Activated CD8-positive, alpha-beta memory T cell treated with anti-CD3 and anti-CD28 coated beads for 36 hours (primary cell): Measurements from ENCODE around the gene LHCGR. TPM values are rescaled to one million over a fixed set of nuclear protein-coding genes. Genes with fewer than 3 reads are reported as not detected.
"Not testable (repeated sequence)": the region's sequence is repeated elsewhere in the genome, so short reads cannot be mapped to it uniquely, and the experiment has no call there.

Source experiments
- CTCF ChIA-PET: fragments of 350-600 bp; sonication (Branson Sonifier 250); formaldehyde crosslinking; loops from one replicate; lab custom pipeline; 2021; ENCODE audit warnings: antibody characterized with exemption; lab: Charles Lee
- POLR2A ChIA-PET: fragments of 350-600 bp; sonication (Branson Sonifier 250); formaldehyde crosslinking; loops from one replicate; lab custom pipeline; 2021; ENCODE audit warnings: antibody characterized with exemption; lab: Charles Lee
- total RNA-seq, 2 experiments: library from RNA; stranded (reverse); gene quantifications; one replicate each; pipeline ENCODE4 v1.2.3, GENCODE V29; 2021

Gene LHCGR
- total RNA-seq, 2 experiments from 2014 or later, result not detected

DNA sequence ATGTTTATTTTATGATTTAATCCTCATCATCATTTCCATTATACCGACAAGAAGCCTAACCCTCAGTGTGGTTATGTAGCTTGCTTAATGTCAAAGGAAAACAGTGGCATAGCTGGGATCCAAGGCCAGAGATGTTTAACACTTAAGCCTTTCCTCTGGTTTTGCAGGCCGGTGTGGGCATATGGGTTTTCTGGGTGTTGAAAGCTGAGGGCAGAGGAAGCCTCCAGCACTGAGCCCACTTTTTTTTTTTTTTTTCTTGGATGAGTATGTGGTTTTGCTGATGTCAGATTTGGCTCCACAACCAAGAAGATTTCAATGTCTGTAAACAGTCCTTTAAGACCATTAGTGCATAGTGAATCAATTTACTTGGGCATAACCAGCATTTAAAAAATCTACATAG, 41.3 kb downstream of the LHCGR start:
- CTCF ChIA-PET, result no interaction called here
- POLR2A ChIA-PET, result no interaction called here

DNA sequence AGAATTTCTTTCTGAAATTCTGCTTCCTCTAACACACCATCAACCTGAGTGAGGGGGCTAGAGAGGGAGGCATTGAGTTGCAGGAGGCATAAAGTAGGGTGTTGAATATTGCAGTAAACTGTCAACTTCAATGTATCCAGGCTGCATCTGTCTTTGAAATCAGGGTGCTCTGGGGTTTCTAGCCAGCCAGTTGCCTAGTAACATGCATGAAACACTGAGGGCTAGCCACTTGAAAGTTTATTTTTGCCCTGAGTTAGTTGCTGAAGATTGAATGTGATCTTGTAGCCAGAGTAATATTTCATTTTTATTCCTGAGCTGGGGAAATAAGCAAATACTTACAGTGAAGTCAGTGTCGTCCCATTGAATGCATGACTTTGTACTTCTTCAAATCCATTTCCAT, 41.9 kb downstream of the LHCGR start:
- POLR2A ChIA-PET, result no interaction called here
- CTCF ChIA-PET, result no interaction called here

DNA sequence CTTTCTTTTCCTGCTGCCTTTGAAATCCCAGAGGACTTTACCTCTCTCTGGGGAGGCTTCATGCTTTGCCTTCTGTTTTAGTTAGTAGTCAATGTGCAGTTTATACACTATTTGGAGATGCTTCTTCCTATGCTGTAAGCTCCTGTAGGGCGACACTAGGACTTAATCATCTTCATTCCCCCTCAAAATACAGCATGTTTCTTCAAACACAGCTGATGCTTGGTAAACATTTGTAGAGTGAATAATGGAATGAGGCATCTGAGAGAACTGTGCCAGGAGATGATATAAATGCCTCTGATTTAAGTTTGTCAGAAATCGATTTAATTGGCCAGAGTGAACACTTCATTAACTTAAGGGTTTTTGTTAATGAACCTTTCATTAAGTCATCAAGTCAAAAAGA, 43.4 kb downstream of the LHCGR start:
- CTCF ChIA-PET, result no interaction called here

DNA sequence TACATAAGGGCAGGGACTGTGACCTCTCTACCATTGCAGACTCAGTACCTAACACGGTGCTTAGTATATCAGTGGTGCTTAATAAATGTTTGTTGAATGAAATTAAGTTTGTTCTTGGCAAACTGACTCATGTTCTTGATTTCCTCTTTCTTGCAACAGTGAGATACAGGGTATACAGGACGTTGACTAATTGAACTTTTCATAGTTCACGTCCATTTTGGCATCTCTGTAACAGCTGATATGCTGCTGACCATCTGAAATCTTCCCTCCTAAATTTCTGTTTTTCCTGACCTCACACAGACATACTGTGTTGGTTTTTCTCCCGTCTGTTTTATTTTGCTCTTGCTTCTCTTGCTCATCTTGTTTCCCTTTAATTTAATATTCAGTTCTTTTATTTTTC, 44.2 kb downstream of the LHCGR start:
- ChIA-PET POLR2A (no interaction called here), CTCF (no interaction called here)

More for the DNA sequence above, 43.4 kb downstream of the LHCGR start:
- POLR2A ChIA-PET, result no interaction called here

DNA sequence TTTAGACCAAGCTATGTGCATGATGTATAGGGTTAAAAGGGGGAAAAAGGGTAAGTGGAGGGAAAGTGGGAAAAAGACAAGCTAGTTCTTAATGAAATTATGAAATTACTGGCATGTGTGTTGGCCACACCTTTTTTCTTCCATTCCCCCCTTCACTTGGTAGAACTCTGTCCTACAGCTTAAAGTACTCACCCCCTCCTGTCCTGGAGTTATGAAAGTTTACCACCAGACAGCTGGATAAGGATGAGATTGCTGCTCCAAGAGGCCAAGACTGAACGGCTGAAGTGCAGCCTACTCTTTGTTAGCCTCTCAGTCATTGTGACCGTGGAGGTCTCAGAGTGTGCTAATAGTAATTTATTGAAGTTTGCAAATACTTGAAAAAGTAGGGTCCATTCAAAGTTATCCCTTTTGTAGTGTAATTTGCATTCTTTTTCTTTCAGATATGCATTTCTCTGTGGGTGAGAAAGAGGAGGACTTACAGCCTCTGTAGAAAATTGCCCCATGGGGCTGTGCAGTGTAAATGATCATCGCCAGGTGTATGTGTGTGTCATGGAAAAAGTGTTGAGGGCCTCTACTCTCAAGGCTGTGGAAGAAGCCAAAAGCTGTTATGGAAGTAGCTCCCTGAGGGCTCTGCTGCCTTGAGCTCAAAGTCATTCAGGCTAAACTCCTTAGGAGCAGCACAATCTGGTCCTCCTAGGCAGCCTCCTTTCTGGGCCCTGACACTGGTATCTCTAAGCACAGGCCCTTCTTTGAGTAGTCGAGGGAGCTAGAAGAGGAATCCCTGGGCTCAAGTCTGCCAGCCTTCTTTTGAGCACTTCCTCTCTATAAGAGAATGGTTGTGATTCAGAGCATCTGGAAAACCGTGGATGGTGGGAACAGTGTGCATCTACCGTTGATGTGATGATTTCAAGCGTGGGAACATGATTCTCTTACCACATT, 46.2 kb downstream of the LHCGR start:
- POLR2A ChIA-PET, result no interaction called here

DNA sequence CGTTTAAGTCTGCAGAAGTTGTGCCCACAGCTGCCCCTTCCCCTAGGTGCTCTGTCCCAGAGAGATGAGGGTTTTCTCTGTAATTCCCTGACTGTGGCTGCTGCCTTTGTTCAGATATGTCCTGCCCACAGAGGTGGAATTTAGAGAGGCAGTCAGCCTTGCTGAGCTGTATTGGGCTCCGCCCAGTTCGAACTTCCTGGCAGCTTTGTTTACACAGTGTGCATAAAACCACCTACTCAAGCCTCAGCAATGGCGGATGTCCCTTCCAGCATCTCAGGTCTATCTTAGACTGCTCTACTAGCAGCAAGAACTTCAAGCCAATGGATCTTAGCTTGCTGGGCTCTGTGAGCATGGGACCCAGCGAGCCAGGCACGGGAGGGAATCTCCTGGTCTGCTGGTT, 48.1 kb downstream of the LHCGR start:
- CTCF ChIA-PET, result no interaction called here

More for the DNA sequence above, 46.2 kb downstream of the LHCGR start:
- CTCF ChIA-PET, result no interaction called here

DNA sequence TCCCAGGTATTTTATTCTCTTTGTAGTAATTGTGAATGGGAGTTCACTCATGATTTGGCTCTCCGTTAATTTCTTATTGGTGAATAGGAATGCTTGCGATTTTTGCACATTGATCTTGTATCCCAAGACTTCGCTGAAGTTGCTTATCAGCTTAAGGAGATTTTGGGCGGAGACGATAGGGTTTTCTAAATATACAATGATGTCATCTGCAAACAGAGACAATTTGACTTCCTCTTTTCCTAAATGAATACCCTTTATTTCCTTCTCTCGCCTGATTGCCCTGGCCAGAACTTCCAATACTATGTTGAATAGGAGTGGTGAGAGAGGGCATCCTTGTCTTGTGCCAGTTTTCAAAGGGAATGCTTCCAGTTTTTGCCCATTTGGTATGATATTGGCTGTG, 51.9 kb downstream of the LHCGR start:
- CTCF ChIA-PET, POLR2A ChIA-PET: not testable (repeated sequence)

More for the DNA sequence above, 48.1 kb downstream of the LHCGR start:
- POLR2A ChIA-PET, result no interaction called here

DNA sequence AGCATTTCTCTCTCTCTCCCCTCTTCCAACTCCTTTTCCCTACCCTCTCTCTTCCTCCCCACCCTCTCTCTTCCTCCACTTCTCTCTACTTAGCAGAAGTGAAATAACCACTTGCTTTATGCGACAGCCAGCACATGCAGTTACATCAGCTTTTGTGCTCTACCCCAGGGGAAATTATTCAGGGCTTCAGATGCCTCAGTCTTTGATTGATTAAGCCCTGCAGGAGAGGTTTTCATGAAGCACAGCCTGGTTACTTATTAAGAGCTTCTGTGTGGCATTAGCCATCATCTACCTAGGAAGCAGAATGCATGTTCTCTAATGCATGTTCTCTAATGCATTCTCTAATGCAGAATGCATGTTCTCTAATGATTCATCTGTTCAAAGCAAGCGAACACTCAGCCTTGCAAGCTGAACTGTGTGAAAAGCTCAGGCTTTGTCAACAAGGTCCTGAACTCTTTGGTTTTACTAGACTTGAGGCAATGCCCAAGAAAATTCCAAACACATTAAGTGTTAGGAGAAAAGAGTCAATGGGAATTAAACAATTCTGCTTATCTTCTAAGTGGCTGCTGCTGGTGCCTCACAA, 56.1 kb downstream of the LHCGR start:
- CTCF ChIA-PET, result no interaction called here
- POLR2A ChIA-PET, result no interaction called here

DNA sequence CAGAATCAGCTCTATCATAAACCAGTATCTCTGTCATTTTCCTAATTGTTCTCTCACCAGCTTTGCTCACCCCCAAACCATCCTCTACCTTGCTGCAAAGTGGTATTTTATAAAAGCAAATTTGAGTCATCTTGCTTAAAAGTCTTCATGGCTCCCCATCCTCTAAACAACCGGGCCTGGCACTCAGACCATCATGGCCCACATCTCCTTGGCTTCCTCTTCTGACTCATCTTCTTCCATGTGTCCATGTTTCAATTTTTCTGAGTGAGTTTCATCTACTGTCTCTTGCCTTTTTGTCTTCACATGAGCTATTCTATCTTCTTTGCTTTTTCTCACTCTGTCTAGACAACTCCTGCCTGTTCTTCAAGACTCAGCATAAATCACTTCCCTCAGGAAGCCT, 58.6 kb downstream of the LHCGR start:
- POLR2A ChIA-PET, result no interaction called here

DNA sequence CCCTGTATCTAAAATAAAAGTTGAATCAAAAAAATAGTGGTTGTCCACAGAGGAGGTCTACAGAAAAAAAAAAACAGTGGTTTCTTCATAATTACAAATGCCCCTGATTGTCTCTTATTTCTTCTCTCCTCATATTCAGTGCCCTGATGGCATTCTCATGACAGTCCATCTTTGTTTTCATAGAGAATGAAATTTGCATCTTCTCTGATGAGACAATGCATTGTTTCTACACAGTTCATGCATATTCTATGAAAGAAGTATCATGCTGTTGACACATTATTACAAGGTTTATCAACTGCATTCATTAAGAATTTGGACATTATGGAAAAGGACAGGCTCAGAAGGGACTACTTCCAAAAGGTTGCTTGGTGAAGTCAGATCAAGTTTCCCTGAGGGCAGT, 59.5 kb downstream of the LHCGR start:
- ChIA-PET POLR2A (no interaction called here), CTCF (no interaction called here)

More for the DNA sequence above, 58.6 kb downstream of the LHCGR start:
- CTCF ChIA-PET, result no interaction called here

DNA sequence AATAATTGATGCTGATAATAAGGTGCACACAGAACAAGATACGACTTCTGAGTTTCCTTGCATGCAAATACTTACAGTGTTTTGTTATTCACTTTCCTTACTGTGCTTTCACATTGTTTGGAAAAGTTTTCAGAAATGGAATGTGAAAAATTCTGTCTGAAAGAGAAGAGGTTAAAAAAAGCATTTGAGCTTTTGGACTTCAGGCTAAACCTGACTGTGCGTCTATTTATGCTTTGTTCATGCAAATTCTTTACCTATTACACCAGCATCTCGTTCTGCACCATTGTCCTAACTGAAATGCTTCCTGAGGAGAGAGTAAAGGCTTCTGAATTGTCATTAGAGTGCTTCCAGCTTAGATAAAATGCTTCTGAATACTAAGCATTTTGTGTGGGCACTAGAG, 61.4 kb downstream of the LHCGR start:
- CTCF ChIA-PET, result no interaction called here
- POLR2A ChIA-PET, result no interaction called here

DNA sequence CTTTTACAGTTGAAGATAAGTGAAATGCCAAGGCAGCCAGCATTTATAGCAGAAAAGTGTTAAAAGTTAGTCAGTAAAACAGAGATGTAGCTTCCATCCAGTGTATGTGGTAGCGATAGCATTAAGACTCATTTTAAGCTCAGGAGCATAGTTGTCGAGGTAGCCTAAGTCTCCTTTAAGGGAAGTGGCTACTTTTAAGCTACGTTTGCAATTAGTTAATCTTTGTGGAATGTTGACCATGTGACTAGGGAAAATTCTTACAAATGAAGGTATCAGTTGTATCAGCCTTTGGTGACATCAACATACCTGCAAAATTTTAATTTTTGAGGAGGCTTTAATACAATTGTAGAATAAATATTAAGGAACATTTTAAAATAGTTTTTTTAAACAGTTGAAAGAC, 61.9 kb downstream of the LHCGR start:
- ChIA-PET CTCF (no interaction called here), POLR2A (no interaction called here)

DNA sequence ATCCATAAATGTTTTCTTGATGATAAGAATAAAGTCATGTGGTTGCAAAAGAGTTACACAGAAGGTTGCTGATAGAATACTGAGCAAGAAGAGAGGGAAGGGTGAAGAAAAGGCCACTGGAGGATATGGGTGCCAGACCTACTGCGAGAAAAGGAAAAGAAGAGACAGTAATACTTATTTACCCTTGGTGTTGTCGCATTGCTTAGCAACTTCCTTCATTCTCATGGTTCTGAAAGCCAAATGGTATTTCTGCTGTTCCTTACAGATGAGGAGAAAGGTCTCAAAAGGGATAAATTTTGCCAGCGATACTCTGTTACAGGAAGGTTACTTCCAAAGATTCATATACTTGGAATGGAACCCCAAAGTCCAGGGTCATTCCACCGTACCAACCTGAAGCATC, 62.5 kb downstream of the LHCGR start:
- ChIA-PET CTCF (no interaction called here), POLR2A (no interaction called here)

DNA sequence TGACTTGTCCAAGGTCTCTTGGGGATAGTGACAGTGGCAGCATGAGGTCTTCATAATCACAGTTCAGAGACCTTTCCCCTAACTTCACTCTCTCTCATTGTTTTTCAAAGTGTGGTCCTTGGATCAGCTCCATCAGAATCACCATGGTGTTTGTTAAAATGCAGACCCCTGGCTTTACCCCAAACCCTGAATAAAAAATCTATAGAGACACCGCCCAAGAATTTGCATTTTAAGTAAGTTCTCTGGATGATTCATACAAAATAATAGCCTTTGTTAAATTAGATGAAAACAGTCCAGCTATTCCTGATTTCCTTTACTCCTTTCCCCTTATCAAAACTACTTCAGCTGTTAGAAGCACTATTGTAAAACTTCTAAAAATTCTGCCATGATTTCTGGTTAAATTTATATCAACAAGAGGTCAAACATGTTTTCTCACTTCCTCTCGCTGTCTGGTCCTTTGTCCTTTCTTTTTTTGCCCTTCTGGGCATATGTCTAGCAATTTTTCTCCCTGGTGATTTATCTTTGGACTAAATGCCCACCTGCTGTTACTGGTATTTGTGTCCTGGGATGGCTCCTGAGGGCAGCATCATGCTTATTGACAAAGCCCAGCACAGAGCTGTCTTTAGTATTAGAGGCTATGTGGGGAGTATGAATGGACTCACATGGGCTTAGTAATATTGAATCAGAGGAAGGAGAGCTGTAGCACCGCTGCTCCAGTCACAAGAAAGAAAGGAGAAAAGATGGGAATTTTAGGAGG, 63.4 kb downstream of the LHCGR start:
- ChIA-PET POLR2A (no interaction called here), CTCF (no interaction called here)

DNA sequence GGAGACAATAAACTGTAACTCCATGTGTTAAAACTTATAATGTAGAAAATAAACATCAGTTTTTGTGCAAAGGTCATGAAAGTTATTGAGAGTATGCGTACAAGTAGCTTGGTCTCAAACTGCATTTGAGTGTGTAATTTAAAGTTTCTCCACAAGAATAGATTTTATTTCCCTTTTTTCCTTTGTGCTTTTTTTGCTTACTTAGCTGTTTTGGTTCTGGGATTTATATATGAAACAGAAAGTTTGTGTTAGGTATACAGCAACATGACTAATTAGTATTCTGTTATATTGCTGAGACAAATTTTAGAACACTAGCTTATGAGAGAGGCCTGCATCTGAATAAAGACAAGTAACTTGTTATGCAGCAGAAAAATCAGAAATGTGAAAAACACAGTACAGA, 70.4 kb downstream of the LHCGR start:
- ChIA-PET CTCF (no interaction called here), POLR2A (no interaction called here)

DNA sequence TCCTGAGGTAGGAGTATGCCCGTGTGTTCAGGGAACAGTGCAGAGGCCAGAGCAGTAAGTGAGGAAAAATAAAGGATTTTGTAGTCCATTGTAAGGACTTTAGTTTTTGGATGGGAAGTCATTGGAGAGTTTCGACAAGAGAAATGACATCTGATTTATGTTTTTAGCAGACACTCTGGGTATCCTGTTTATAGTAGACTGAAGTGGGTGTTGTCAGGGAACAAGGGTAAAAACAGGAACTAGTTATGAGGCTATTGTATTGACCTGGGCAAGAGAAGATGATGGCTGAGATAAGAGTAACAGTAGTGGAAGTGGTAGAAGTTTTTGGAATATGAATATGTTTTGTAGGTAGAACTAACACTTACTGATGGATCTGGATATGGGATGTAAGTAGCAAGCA, 78.1 kb downstream of the LHCGR start:
- ChIA-PET CTCF (no interaction called here), POLR2A (no interaction called here)

DNA sequence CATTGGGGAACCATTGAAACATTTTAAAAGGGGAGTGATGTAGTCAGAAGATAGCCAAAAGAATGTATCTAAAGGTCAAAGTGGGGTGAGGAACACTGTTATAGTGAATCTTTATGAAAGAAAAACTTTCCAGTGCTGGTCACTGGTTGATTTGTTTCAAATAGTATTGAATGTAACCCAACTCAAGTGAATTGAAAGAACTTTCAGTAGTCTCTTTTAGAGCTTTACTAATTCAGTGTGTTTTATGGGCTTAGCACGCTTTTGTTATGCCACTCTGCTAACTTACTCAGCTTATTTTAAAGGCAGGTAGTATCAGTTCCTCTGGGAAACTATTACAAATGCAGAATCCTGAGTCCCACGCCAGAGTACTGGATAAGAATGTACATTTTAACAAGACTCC, 80.6 kb downstream of the LHCGR start:
- CTCF ChIA-PET, result no interaction called here
- POLR2A ChIA-PET, result no interaction called here

DNA sequence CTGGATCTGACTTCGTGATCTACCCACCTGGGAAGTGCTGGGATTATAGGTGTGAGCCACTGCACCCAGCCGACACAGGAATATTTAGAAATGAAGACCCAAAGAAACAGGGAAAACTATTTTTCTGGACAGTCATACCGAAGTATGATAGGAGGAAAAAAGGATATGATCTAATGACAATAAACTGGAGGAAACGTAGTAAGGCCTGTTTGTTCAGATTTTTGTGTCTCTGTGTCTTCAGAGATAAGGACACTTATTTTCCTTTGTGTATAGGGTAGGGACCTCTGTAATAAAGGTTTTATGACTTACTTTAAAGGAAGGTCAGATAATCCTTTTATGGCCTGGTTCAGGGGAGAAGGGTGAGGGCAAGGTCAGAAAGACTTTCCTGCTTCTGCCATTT, 81.9 kb downstream of the LHCGR start:
- CTCF ChIA-PET, result no interaction called here
- POLR2A ChIA-PET, result no interaction called here

DNA sequence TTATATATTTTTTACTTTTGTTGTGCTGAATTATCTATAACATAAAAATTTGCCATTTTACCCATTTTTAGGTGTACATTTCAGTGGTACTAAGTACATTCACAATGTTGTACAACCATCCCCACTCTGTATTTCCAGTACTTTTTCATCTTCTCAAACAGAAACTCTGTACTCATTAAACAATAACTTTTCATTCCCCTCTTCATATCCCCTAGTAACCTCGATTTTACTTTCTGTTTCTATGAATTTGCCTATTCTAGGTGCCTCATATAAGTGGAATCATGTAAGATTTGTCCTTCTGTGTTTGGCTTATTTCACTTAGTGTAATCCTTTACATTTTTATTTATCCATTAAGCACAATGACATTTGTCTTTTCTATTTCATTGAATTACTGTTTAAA, 86.5 kb downstream of the LHCGR start:
- CTCF ChIA-PET, result no interaction called here

DNA sequence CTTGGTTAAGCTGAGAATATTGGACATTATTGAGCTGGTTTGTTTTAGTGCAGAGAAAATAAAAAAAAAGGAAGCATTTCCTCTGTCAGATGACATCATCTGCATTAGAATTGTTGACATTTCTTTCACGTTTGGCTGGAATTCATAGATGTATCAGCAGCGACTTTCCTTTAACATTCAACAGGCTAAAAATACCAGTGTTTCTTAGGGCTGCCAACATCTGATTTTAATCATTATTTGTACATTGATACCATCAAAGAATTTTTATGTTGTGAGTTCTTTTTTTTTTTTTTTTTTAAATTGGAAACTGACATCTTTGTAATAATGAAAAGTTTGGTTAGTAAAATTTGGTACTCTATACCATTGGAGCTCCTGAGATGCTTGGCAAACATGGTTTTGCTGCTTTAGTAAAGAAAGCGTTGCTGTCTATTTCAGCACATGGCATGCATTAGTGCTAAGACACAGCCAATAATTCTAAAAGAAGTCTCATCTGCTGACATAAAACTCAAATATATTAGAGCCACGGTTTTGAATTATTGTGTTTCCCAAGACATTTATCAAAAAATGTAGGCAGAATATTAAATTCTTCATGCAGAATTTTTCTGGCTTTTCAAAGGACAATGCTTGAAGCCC, 104.2 kb downstream of the LHCGR start:
- ChIA-PET CTCF (no interaction called here), POLR2A (no interaction called here)

More for the DNA sequence above, 86.5 kb downstream of the LHCGR start:
- POLR2A ChIA-PET, result no interaction called here
